UCSD-AML1 (cell line): ENCODE results near the gene ADRB1.
A peak's percentile ranks its signal among the peaks of the same experiment; 100 is the strongest.

Experiments
- DNase-seq: peaks from one replicate; lab custom pipeline; 2025; ENCODE audit not compliant: unreplicated experiment; lab: John Stamatoyannopoulos, UW

ADRB1 gene

DNA sequence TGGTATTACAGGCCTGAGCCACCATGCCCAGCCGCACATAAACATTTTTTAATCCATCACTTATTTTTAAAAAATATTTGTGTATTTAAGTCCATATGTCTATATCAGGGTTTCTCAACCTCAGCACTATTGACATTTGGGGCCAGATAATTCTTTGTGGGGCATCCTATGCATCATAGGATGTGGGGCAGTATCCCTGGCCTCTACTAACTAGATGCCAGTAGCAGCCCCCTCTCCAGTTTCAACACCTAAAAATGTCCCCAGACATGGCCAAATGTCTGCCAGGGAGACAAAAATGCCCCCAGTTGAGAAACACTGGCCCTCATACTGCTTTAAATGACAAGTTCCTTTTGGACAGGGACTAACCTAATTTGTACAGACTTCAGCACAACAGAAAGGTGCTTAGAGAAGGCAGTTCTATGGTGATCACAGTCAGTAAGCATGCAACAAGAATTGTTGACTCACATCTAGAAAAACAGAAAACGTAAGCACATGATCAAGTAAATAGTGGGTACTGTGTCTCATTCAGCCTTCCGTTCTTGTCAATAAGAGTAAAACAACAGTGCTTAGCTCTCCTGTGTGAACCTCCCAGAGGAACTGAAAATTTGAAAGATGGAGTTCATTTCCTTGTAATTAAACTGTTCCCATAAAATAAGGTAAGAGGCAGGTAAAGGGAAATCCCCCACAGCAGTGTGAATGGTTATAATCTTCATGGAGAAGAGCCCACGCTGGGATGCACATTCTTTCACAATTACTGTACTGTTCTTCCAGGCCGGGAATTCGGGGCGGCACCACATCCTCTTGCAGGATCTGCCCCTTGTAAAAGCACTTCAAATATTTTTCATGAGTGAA is 17.3 kb upstream of the ADRB1 start:
- no peak for DNase-seq

DNA sequence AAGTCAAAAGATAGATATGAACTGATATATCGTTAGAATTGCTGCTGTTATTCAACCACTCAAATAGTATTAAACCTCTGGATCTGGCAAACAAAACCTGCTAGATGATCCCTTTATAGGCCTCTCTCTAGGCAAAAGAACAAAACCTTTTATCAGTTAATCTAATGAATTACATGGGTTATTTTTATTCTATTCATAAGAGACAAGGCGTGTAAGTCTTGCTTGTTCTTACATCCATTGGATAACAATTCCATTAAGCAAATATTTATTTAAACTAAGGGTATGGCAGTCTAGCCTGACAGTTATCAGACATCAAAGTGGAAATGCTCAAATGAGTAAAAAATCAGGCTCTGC is 16.6 kb upstream of the ADRB1 start:
- DNase-seq: no peak

DNA sequence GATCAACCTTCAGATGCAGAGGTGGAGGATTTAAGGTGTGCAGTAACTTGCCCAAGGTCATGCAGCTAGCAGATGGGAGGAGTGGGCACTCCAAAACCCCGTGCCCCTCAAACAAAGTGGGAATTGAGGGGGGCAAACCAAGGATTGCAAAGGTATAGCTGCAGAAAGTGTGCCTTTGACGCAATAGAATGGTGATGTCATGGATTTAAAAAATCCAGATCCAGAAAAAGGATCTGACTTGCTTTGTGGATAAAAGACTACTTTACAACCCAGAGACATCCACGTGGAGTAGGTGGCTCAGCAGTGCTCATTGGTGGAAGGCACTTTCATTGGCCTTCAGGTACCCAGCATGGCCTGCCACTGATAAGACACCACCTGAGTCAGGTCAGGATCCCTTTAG is 15.7 kb upstream of the ADRB1 start:
- DNase-seq: no peak

DNA sequence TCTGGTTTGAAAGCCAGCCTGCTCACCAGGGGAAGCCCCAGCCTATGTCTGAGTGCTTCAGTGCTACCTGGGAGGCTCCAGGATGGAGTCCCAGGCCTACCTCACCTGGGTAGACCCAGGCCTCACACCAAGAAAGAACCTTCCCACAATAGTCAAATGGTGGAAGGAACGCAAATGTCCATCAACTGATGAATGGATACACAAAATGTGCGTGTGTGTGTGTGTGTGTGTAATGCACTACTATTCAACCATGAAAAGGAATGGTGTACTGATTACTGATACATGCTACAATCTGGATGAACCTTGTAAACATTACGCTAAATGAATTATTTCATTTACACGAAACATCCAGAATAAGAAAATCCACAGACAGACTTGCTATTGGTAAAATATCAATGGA is 15.2 kb upstream of the ADRB1 start:
- no peak for DNase-seq

DNA sequence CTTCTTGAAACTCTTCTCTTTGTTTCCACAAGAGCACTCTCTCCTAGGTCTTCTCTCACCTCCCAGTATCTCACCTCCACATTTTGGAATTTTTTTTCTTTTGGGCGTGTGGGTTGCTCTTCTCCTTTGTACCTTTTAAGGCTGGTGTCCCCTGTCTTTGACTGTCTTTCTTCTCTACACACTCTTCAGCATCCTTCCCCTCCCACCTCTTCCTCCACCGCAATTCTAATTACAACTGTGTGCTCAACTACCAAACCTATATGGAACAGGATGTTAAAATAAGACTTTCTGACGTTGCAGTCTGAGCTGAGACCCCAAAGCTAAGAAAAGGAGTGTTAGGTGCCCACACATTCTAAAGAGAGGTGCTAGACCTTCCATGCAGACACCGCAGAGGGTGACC is 14.0 kb upstream of the ADRB1 start:
- no peak for DNase-seq

DNA sequence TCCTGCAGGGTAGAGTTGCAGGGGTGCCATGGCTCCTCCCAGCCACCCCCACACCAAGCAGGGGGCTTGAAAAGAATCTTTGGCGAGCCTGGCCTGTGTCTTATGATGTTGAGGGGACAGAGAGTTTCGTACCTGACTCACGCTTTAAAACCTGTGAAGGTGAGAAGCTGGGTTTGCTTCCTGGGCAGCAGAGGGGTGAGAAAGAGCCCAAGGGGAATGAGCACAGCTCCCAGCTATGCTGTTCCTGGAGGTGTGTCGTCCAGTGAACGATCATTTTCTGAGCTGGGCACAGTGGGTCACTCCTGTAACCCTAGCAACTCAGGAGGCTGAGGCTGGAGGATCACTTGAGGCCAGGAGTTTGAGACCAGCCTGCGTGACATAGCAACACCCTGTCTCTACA is 13.5 kb upstream of the ADRB1 start:
- no peak for DNase-seq

DNA sequence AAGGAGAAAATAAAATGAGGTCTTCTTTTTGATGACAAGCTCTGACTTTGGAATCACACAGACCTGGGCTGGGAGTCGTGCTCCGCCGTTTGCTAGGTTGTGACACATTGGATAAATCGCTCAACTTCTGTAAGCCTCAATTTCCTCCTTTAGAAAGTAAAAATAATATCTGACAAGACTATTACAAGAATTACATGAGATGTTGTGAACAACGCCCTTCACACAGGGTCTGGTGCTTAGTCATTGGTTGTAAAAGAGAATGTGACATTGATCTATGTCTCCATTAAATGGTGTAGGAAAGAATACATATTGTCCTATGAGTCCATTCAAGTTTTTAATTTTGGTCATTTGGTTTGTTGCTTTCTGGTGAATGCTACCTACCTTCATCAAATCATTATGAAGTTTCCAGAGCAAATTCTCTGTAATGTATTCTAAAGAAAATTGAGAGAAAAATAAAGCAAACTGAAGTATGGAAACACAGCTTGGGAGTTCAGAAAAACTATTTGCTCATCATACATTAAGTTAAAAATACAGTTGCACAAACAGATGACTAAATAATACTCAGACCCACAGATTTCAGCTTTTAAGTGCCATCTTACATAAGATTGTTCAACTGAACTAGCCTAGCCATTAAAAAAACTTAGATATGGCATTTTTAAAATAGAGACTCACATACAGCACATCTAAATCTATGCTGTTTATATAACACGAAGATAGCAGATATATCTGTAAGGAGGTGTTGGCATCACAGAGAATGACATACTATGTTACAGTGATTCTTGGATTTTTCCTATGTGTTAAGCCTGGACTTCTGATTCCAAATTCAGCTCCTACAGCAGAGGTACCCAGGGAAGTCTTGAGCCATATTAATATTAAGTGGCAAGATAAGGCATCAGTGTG is 12.3 kb upstream of the ADRB1 start:
- DNase-seq: no peak

DNA sequence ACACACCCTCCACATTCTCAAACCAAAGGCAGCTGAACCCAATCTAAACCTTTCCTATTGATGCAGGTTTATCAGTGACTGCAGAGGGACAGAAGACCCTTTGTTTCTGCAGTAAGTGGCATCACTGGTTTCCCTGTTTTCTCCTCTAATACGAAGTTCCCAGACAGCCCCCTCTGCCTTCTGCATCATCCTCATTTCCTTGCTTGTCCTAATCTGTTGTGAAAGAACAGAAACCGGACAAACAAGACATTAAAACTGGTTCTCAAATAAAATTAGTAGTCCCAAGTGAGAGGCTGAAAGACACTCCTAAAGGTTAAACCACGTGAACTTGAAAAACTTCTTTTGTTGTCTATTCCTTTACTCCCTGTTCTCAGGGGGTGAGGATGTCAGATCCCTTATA is 10.1 kb upstream of the ADRB1 start:
- DNase-seq: no peak

DNA sequence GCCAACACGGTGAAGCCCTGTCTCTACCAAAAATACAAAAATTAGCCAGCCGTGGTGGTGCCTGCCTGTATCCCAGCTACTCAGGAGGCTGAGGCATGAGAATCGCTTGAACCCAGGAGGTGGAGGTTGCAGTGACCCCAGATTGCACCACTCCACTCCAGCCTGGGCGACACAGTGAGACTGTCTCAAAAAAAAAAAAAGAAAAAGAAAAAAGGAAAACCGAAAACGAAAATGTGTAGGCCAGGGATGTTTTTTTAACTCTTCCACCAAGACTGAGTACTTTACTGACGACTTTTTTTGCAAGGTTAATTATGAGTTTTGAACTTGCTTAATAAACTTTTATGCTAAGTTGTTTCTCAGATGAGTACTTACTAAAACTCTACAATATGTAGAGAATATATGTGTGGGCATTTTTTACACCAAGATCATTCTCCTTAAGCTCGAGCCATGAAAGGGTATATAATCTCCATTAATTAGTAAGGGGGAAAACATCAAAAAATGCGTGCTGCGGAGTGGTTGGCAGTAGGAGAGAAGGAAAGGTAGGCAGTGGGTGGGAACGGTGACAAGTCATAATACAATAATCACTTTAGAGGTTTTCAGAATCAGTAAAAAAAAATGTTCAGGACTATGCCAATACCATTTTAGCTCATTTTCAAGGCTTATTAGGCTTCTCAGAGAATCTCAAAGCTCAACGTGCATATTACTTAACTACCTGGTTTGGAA is 8.6 kb upstream of the ADRB1 start:
- no peak for DNase-seq

DNA sequence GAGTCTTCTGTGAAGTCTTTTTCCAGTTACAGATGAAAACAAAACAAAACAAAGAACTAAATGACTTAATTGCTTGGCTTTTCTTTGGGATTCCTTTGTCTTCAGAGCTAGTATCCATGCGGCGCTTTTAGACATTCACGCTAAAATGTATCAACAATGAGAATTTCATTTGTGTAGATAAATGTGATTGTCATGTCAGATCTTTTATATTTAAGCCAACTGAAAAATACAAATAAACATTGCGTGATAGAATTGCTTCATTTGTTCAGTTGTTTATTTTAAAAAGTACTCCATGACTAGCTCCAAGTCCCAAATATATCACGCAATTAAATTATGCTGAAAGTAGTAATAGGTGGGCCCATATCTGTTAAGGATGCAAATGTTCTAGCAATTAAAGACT is 7.9 kb upstream of the ADRB1 start:
- DNase-seq: no peak

DNA sequence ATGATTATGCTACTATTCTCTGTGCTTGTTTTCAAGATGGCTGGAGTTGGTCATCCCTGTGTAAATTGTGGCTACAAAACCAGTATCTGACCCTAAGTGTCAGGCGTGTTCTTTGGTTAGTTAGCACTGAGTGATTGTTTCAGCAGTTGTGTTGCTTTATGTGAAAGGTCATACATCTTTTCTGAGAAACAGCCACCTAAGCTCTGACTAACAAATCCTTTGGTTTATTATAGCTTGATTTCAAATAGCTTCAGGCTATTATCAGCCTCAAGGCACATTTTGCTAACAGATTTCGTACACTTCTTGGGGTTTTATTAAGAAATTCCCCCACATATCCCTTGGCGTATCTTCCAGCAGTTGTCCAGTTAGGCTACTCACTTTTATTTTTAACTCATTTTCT is 4.8 kb upstream of the ADRB1 start:
- DNase-seq: no peak

DNA sequence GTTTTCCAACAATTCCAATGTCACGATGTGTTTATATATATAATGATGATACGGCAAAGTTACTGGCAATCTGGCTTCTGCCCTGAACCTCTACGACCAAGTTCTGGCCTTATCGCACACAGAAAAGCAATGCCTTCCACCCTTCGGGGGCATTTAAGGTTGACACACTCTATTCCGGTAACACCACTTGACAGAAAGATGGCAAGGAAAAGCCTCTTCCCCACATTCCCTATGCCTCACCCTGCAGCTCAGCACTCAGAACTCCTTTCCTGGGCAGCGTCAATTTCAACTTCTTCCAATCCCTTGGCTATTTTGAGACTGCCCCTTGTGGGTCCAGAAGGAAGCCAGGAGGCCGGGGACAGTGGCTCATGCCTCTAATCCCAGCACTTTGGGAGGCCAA is 2.5 kb upstream of the ADRB1 start:
- DNase-seq: no peak

DNA sequence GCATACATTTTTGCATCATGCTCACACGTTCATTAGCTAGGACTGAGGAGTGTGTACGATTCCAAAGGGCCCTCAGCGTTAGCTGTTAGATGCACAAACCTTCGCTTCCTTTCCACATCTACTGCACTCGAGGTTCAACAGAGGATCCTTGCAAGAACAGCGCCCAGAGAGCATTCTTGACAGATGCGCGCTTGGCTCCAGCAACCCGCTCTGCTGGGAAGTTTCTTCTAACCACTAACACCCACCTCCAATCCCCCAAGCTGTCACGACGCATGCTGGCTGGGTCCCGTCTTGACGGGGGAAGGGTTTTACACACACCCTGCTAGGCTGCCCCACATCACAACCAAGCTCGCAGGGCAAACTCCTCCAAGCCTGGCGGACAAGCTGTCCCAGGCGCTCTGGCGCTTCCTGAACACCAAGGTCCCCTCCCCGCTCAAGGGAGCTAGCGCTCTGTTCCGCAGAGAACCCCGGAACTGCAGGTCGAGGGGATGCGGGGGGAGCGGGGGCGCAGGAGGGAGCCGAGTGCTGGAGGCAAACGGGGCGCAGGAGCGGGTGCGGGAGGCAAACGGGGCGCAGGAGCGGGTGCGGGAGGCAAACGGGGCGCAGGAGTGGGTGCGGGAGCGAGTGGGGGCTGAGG is 653 bp upstream of the ADRB1 start:
- DNase-seq: peak; percentile 75

DNA sequence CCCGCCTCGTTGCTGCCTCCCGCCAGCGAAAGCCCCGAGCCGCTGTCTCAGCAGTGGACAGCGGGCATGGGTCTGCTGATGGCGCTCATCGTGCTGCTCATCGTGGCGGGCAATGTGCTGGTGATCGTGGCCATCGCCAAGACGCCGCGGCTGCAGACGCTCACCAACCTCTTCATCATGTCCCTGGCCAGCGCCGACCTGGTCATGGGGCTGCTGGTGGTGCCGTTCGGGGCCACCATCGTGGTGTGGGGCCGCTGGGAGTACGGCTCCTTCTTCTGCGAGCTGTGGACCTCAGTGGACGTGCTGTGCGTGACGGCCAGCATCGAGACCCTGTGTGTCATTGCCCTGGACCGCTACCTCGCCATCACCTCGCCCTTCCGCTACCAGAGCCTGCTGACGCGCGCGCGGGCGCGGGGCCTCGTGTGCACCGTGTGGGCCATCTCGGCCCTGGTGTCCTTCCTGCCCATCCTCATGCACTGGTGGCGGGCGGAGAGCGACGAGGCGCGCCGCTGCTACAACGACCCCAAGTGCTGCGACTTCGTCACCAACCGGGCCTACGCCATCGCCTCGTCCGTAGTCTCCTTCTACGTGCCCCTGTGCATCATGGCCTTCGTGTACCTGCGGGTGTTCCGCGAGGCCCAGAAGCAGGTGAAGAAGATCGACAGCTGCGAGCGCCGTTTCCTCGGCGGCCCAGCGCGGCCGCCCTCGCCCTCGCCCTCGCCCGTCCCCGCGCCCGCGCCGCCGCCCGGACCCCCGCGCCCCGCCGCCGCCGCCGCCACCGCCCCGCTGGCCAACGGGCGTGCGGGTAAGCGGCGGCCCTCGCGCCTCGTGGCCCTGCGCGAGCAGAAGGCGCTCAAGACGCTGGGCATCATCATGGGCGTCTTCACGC is 825 bp downstream of the ADRB1 start:
- DNase-seq: no peak

DNA sequence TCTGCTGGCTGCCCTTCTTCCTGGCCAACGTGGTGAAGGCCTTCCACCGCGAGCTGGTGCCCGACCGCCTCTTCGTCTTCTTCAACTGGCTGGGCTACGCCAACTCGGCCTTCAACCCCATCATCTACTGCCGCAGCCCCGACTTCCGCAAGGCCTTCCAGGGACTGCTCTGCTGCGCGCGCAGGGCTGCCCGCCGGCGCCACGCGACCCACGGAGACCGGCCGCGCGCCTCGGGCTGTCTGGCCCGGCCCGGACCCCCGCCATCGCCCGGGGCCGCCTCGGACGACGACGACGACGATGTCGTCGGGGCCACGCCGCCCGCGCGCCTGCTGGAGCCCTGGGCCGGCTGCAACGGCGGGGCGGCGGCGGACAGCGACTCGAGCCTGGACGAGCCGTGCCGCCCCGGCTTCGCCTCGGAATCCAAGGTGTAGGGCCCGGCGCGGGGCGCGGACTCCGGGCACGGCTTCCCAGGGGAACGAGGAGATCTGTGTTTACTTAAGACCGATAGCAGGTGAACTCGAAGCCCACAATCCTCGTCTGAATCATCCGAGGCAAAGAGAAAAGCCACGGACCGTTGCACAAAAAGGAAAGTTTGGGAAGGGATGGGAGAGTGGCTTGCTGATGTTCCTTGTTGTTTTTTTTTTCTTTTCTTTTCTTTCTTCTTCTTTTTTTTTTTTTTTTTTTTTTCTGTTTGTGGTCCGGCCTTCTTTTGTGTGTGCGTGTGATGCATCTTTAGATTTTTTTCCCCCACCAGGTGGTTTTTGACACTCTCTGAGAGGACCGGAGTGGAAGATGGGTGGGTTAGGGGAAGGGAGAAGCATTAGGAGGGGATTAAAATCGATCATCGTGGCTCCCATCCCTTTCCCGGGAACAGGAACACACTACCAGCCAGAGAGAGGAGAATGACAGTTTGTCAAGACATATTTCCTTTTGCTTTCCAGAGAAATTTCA is 1.7 kb downstream of the ADRB1 start:
- no peak for DNase-seq

DNA sequence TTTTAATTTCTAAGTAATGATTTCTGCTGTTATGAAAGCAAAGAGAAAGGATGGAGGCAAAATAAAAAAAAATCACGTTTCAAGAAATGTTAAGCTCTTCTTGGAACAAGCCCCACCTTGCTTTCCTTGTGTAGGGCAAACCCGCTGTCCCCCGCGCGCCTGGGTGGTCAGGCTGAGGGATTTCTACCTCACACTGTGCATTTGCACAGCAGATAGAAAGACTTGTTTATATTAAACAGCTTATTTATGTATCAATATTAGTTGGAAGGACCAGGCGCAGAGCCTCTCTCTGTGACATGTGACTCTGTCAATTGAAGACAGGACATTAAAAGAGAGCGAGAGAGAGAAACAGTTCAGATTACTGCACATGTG is 2.4 kb downstream of the ADRB1 start:
- DNase-seq: no peak

DNA sequence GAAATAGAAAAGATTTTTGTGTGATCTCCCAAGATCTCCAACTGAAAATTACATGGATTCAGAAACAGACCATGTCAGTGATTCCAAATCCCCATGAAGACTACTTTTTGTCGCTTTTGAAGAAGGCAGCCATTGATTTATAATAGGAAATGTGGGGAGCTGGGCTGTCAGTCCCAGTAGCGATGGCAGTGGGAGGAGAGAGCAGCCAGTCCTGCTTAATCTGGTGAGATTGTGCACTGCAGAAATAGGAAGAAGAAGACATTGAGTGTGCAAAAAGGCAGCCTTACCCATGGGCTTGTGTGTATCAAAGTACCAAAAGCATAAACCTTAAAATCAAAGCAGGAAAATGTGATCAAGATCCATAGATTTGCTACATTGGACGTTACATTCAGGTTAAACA is 4.8 kb downstream of the ADRB1 start:
- no peak for DNase-seq

DNA sequence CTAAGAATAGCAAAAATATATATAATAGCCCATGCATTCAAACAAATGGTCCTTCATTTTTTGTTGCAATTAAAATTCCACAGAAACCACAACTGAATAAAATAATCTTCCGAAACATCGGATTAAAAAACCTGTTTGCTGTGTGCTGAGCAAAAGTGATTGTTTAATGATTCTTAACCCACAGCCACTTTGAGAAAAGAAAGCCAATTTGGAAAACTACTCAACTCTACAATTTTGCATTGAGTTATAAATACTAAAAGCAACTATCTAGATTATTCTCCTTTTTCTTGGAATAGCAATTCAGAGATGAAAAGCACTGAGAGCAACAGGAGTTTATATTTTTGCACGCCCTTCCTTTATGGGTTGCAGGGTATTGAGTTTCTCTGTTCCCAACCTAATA is 8.0 kb downstream of the ADRB1 start:
- no peak for DNase-seq

DNA sequence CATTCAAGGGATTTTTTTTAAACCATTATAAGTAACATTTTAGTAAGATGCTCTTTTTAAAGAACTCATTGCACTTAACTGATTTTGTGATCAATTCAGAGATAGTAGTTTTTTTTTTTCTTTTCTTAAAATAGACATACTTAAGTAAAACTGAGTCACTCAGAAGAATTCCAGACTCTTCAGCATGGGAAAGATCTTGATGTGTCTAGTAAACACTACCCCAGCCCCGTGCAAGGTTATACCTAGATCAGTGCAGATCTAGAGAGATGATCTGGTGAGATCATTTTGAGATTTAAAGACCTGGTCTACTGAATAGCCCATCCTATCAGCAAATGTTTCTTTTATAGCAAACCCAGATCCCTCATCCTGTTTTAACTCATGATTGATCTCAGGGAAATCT is 8.6 kb downstream of the ADRB1 start:
- DNase-seq: no peak
